H1 (cell line): ENCODE measurements around the gene VOPP1. TPM values are rescaled to one million over a fixed set of nuclear protein-coding genes. Genes with fewer than 3 reads are reported as not detected.

Source experiments
- CTCF ChIA-PET: fragments of 300-600 bp; sonication (Branson Sonifier 250); formaldehyde crosslinking; loops from one replicate; lab custom pipeline; 2021; ENCODE audit not compliant: partially characterized antibody; lab: Charles Lee
- POLR2A ChIA-PET: fragments of 300-600 bp; sonication (Branson Sonifier 250); formaldehyde crosslinking; loops from one replicate; lab custom pipeline; 2021; ENCODE audit warnings: inconsistent platforms; ENCODE audit not compliant: partially characterized antibody; lab: Charles Lee
- DNase-seq, 2 experiments: peaks; one replicate each; pipeline versions ENCODE4 v3.0.0 to v3.0.0-alpha.2; 2010 to 2022; ENCODE audit warnings: low spot score in 2 of 2, low read depth in 1 of 2, mixed read lengths in 1 of 2
- FAIRE-seq: peaks from 2 replicates; lab custom pipeline; 2011; peaks lifted over from hg19 to GRCh38; lab: Jason Lieb, UNC
- H2AFZ ChIP-seq: 2 replicates; pipeline ENCODE4 v1.8.1; 2012; ENCODE audit warnings: low read length, inconsistent platforms
- H2AK5ac ChIP-seq: 2 replicates; pipeline ENCODE4 v1.6.1; 2013; ENCODE audit warnings: low read depth, low read length
- H2BK120ac ChIP-seq: replicated peaks from 2 replicates; pipeline ENCODE3; 2013; ENCODE audit warnings: low read depth, low read length, inconsistent platforms
- H2BK12ac ChIP-seq: 2 replicates; pipeline ENCODE4 v1.6.1; 2013; ENCODE audit warnings: low read depth, low read length
- H2BK15ac ChIP-seq: 2 replicates; pipeline ENCODE4 v1.6.1; 2013; ENCODE audit warnings: low read length
- H2BK20ac ChIP-seq: 2 replicates; pipeline ENCODE4 v1.6.1; 2013; ENCODE audit warnings: low read length
- H2BK5ac ChIP-seq: 2 replicates; pipeline ENCODE4 v1.6.1; 2013; ENCODE audit warnings: low read depth, low read length
- H3K14ac ChIP-seq: 2 replicates; pipeline ENCODE4 v1.6.1; 2013; ENCODE audit warnings: inconsistent platforms; ENCODE audit not compliant: insufficient read length
- H3K18ac ChIP-seq: 2 replicates; pipeline ENCODE4 v1.6.1; 2013; ENCODE audit warnings: low read length; ENCODE audit errors: extremely low read depth
- H3K23ac ChIP-seq: 2 replicates; pipeline ENCODE4 v1.6.1; 2013; ENCODE audit warnings: inconsistent platforms; ENCODE audit not compliant: insufficient read length
- H3K23me2 ChIP-seq: 2 replicates; pipeline ENCODE4 v1.6.1; 2013; ENCODE audit warnings: low read depth, low read length
- H3K27ac ChIP-seq: 2 replicates; pipeline ENCODE4 v1.6.1; 2011; ENCODE audit warnings: low read depth, low read length, inconsistent platforms
- H3K27me3 ChIP-seq, 4 experiments: replicated peaks in 1 of 4; 1 replicate in 1 of 4; 2 replicates in 3 of 4; pipeline versions ENCODE4 v1.6.1 to v1.8.1; 2011 to 2013; ENCODE audit warnings: low read length in 3 of 4, mild to moderate bottlenecking in 3 of 4, inconsistent platforms in 2 of 4, mixed read lengths in 2 of 4, moderate library complexity in 1 of 4; ENCODE audit not compliant: control insufficient read depth in 3 of 4, insufficient read depth in 3 of 4; ENCODE audit errors: extremely low read depth in 1 of 4
- H3K36me3 ChIP-seq, 4 experiments: 2 replicates each; pipeline versions ENCODE4 v1.6.1 to v1.8.1; 2011 to 2013; ENCODE audit warnings: mild to moderate bottlenecking in 4 of 4, low read length in 3 of 4, moderate library complexity in 2 of 4, control low read depth in 1 of 4, inconsistent platforms in 1 of 4; ENCODE audit not compliant: insufficient read depth in 4 of 4, control insufficient read depth in 2 of 4
- H3K4ac ChIP-seq: replicated peaks from 2 replicates; pipeline ENCODE3; 2013; ENCODE audit warnings: low read length, low read depth, mixed read lengths, inconsistent platforms; ENCODE audit not compliant: insufficient read length
- H3K4me1 ChIP-seq, 4 experiments: replicated peaks in 1 of 4; 1 replicate in 1 of 4; 2 replicates in 3 of 4; pipeline versions ENCODE4 v1.6.1 to v1.8.1; 2011 to 2013; ENCODE audit warnings: low read length in 3 of 4, inconsistent platforms in 2 of 4, mixed read lengths in 1 of 4; ENCODE audit not compliant: insufficient read depth in 4 of 4, control insufficient read depth in 3 of 4
- H3K4me2 ChIP-seq, 2 experiments: 2 replicates each; pipeline versions ENCODE4 v1.6.1 to v1.8.1; 2011 to 2013; ENCODE audit warnings: low read depth in 2 of 2, low read length in 2 of 2, control low read depth in 1 of 2, inconsistent platforms in 1 of 2, mild to moderate bottlenecking in 1 of 2; ENCODE audit not compliant: insufficient read depth in 1 of 2
- H3K4me3 ChIP-seq, 4 experiments: fragments of 200-600, 300-600 bp in 1 of 4; sonication (generic), shearing (Covaris generic), sonication (Bioruptor Twin) in 1 of 4; 2 replicates each; pipeline versions ENCODE4 v1.5.1 to v1.8.1; 2011 to 2016; ENCODE audit warnings: low read length in 4 of 4, low read depth in 3 of 4, control low read depth in 2 of 4, inconsistent platforms in 2 of 4, mild to moderate bottlenecking in 2 of 4, mixed read lengths in 1 of 4, moderate library complexity in 1 of 4; ENCODE audit not compliant: insufficient read depth in 2 of 4; ENCODE audit errors: extremely low read depth in 1 of 4
- H3K56ac ChIP-seq: replicated peaks from 2 replicates; pipeline ENCODE3; 2013; ENCODE audit warnings: low read depth, mild to moderate bottlenecking, mixed read lengths, low read length, inconsistent platforms; ENCODE audit not compliant: insufficient read length
- H3K79me1 ChIP-seq: 2 replicates; pipeline ENCODE4 v1.6.1; 2013; ENCODE audit warnings: low read depth, low read length, control low read depth
- H3K79me2 ChIP-seq, 2 experiments: 2 replicates each; pipeline versions ENCODE4 v1.6.1 to v1.8.1; 2012 to 2013; ENCODE audit warnings: low read length in 2 of 2, mild to moderate bottlenecking in 2 of 2, inconsistent platforms in 1 of 2; ENCODE audit not compliant: insufficient read depth in 2 of 2, control insufficient read depth in 1 of 2
- H3K9ac ChIP-seq, 4 experiments: replicated peaks in 1 of 4; 1 replicate in 1 of 4; 2 replicates in 3 of 4; pipeline versions ENCODE4 v1.6.1 to v1.8.1; 2011 to 2013; ENCODE audit warnings: low read depth in 3 of 4, low read length in 3 of 4, control low read depth in 2 of 4, mild to moderate bottlenecking in 2 of 4, moderate library complexity in 2 of 4, inconsistent platforms in 1 of 4; ENCODE audit errors: extremely low read depth in 1 of 4
- H3K9me3 ChIP-seq, 2 experiments: 2 replicates each; pipeline versions ENCODE4 v1.6.1 to v1.8.1; 2012 to 2013; ENCODE audit warnings: mild to moderate bottlenecking in 2 of 2, moderate library complexity in 2 of 2, control low read depth in 1 of 2, inconsistent platforms in 1 of 2, low read depth in 1 of 2, low read length in 1 of 2, mixed read lengths in 1 of 2; ENCODE audit not compliant: insufficient read depth in 2 of 2
- H4K20me1 ChIP-seq, 2 experiments: replicated peaks in 1 of 2; 2 replicates each; pipeline versions ENCODE3 to v1.8.1; 2011 to 2013; ENCODE audit warnings: inconsistent platforms in 2 of 2, low read length in 2 of 2, mild to moderate bottlenecking in 1 of 2; ENCODE audit not compliant: insufficient read depth in 2 of 2, control insufficient read depth in 1 of 2
- H4K5ac ChIP-seq: 2 replicates; pipeline ENCODE4 v1.6.1; 2013; ENCODE audit warnings: low read length, low read depth, mixed read lengths, inconsistent platforms; ENCODE audit not compliant: insufficient read length
- H4K8ac ChIP-seq: 2 replicates; pipeline ENCODE4 v1.8.0; 2013; ENCODE audit warnings: mild to moderate bottlenecking, moderate library complexity, low read length, inconsistent platforms; ENCODE audit not compliant: insufficient read depth; ENCODE audit errors: extremely low read depth
- H4K91ac ChIP-seq: replicated peaks from 2 replicates; pipeline ENCODE3; 2013; ENCODE audit warnings: low read length, mixed read lengths, inconsistent platforms; ENCODE audit not compliant: insufficient read length
- BRCA1 ChIP-seq: IDR thresholded peaks from 2 replicates; pipeline ENCODE4 v1.6.1; 2012; ENCODE audit warnings: low read depth, low read length, improper control_type of control experiment
- EZH2 ChIP-seq: fragments of 200-600 bp; sonication (generic); IDR thresholded peaks from 2 replicates; pipeline ENCODE4 v1.7.1; 2012; ENCODE audit warnings: low read depth, mild to moderate bottlenecking, moderate library complexity, low read length, inconsistent platforms; ENCODE audit not compliant: severe bottlenecking
- HDAC2 ChIP-seq, 2 experiments: fragments of 300-600 bp in 1 of 2; sonication (generic) in 1 of 2; IDR thresholded peaks; 2 replicates each; pipeline ENCODE4 v1.6.1; 2011 to 2012; ENCODE audit warnings: low read depth in 2 of 2, low read length in 2 of 2, mild to moderate bottlenecking in 2 of 2, moderate library complexity in 2 of 2, borderline replicate concordance in 1 of 2, inconsistent platforms in 1 of 2
- TAF7 ChIP-seq: optimal IDR thresholded peaks from 2 replicates; pipeline ENCODE3; 2011; ENCODE audit warnings: low read depth, mild to moderate bottlenecking, inconsistent platforms, low read length, moderate library complexity, borderline replicate concordance
- WGBS, 2 experiments: shearing (Covaris generic) in 1 of 2; methylation state at CpG; one replicate each; pipeline versions ENCODE4 v1.1.6 to v1.1.7; 2013 to 2015; ENCODE audit warnings: low lambda C conversion rate in 2 of 2, mixed read lengths in 2 of 2, inconsistent platforms in 1 of 2, low coverage in 1 of 2, missing lambda C conversion rate in 1 of 2; ENCODE audit not compliant: insufficient replicate concordance in 2 of 2, insufficient coverage in 1 of 2, insufficient read length in 1 of 2; ENCODE audit errors: extremely low coverage in 1 of 2, missing lambda C conversion rate in 1 of 2; 5-methylcytosine and 5-hydroxymethylcytosine counted together
- polyA plus RNA-seq, 7 experiments: library from polyadenylated mRNA; depleted of rRNA in 3 of 7; stranded (reverse) in 5 of 7; unstranded in 2 of 7; fragments of >200 nt in 5 of 7; fragments of 200-250 nt in 2 of 7; gene quantifications; 1 replicate in 5 of 7; 2 replicates in 1 of 7; 4 replicates in 1 of 7; pipeline versions ENCODE4 v1.2.1 to v1.2.3, GENCODE V29; 2011 to 2013; ENCODE audit warnings: missing spikeins in 2 of 7, mixed read lengths in 2 of 7
- total RNA-seq: library from RNA; stranded (reverse); fragmentation: NEBNext Ultra II Directional; extraction: Animal tissue kit (Norgen Biotek cat#: 25700); gene quantifications from 2 replicates; pipeline ENCODE4 v1.2.1, GENCODE V29; 2021

The VOPP1 gene
- total and polyA plus RNA-seq, 2 of the 8 experiments (the other 6 are each of a cell fraction or from before 2014, with no cell fraction given), result 44.7 to 83.0 TPM

GRCh38 chr7:55449992-55450535, 122.2 kb downstream of the VOPP1 start:
- Histone ChIP-seq H3K27me3 (no peaks in the 10 kb centered on the region), H3K18ac (no peak overlapping the region), H3K56ac (no peak overlapping the region), H2BK15ac (no peak overlapping the region)
- TF ChIP-seq EZH2 (no peak), TAF7 (no peak), HDAC2 (IDR thresholded peaks at IDR 0.05; ENCODE audit: borderline replicate concordance in 1 of 2, low read depth in 2 of 2, low read length in 2 of 2) (no peak), BRCA1 (no peak)
- TF ChIP-seq, all 59 proteins: peak for 0
- H3K79me2 ChIP-seq, result no peaks in the 10 kb centered on the region
- H3K4me3 ChIP-seq, result no peak overlapping the region
- H3K36me3 ChIP-seq, result no peaks in the 10 kb centered on the region
- H3K9ac ChIP-seq, result no peak overlapping the region
- FAIRE-seq, result no peak
- H2AFZ ChIP-seq, result no peak overlapping the region
- no peak overlapping the region for H4K8ac ChIP-seq
- DNase-seq, result no peak
- no peak overlapping the region for H4K91ac ChIP-seq
- no peak overlapping the region for H3K23ac ChIP-seq
- POLR2A ChIA-PET, result no interaction called here
- no peak overlapping the region for H2AK5ac ChIP-seq
- H3K23me2 ChIP-seq, result peaks cover under 1% of the 10 kb centered on the region; the same call in 1 of the 2 replicates
- no peak overlapping the region for H2BK5ac ChIP-seq
- H3K4me1 ChIP-seq, result no peaks in the 10 kb centered on the region
- no peak overlapping the region for H3K4ac ChIP-seq
- no peaks in the 10 kb centered on the region for H4K20me1 ChIP-seq
- no peaks in the 10 kb centered on the region for H3K9me3 ChIP-seq
- no peak overlapping the region for H3K14ac ChIP-seq
- no peak overlapping the region for H4K5ac ChIP-seq
- 83% methylated on average over 8 of the region's 8 CpGs; no CpG with 5 or more reads in 1 of the 2 experiments for WGBS, 2 experiments
- no peak overlapping the region for H3K4me2 ChIP-seq
- H2BK120ac ChIP-seq, result no peak overlapping the region
- H3K79me1 ChIP-seq, result no peaks in the 10 kb centered on the region
- no peak overlapping the region for H2BK12ac ChIP-seq
- H3K27ac ChIP-seq, result no peak overlapping the region
- H2BK20ac ChIP-seq, result no peak overlapping the region
- CTCF ChIA-PET, result interaction anchor here (0.6 kb wide), 1 partner anchor 21 kb away, joined by 4 read pairs; no protein-coding TSS in a partner anchor
